Liver (tissue), 9 donors: Measurements from ENCODE around the gene HCRT. TPM values are rescaled to one million over a fixed set of nuclear protein-coding genes. Genes with fewer than 3 reads are reported as not detected.

ENCODE experiments used
- DNase-seq: peaks from one replicate; pipeline ENCODE4 v3.0.0-alpha.2; 2017; ENCODE audit warnings: low spot score
- H3K27ac ChIP-seq, 2 donors: one replicate each; pipeline ENCODE4 v1.7.0; 2013; ENCODE audit warnings: inconsistent platforms in 2 of 2, low read length in 2 of 2, control low read depth in 1 of 2, low read depth in 1 of 2, mild to moderate bottlenecking in 1 of 2
- H3K27me3 ChIP-seq, 4 donors: one replicate each; pipeline versions ENCODE4 v1.6.1 to v1.7.0; 2013; ENCODE audit warnings: low read length in 3 of 4, inconsistent platforms in 1 of 4, mild to moderate bottlenecking in 1 of 4, moderate library complexity in 1 of 4; ENCODE audit not compliant: control insufficient read depth in 4 of 4, insufficient read depth in 4 of 4
- H3K36me3 ChIP-seq, 4 donors: one replicate each; pipeline versions ENCODE4 v1.6.1 to v1.7.0; 2013; ENCODE audit warnings: low read length in 3 of 4, mild to moderate bottlenecking in 3 of 4, low read depth in 1 of 4, moderate library complexity in 1 of 4; ENCODE audit not compliant: control insufficient read depth in 4 of 4, insufficient read depth in 3 of 4
- H3K4me1 ChIP-seq, 4 donors: one replicate each; pipeline versions ENCODE4 v1.6.1 to v1.7.0; 2013; ENCODE audit warnings: low read length in 3 of 4, mild to moderate bottlenecking in 3 of 4, moderate library complexity in 1 of 4; ENCODE audit not compliant: control insufficient read depth in 4 of 4, insufficient read depth in 4 of 4
- H3K4me3 ChIP-seq, 3 donors: one replicate each; pipeline versions ENCODE4 v1.6.1 to v1.7.0; 2013; ENCODE audit warnings: low read length in 3 of 3, control low read depth in 1 of 3, low read depth in 1 of 3, mild to moderate bottlenecking in 1 of 3
- H3K9ac ChIP-seq, 2 donors: one replicate each; pipeline ENCODE4 v1.7.0; 2013; ENCODE audit warnings: low read length in 2 of 2, mild to moderate bottlenecking in 2 of 2, moderate library complexity in 2 of 2, control low read depth in 1 of 2, low read depth in 1 of 2
- H3K9me3 ChIP-seq, 4 donors: one replicate each; pipeline versions ENCODE4 v1.6.1 to v1.7.0; 2013; ENCODE audit warnings: low read length in 3 of 4; ENCODE audit not compliant: control insufficient read depth in 4 of 4
- ATF3 ChIP-seq: IDR thresholded peaks from 2 replicates; pipeline ENCODE4 v1.6.1; 2016; ENCODE audit warnings: antibody characterized with exemption
- CTCF ChIP-seq: fragments of 150-350 bp; IDR thresholded peaks from 2 replicates; pipeline ENCODE4 v1.5.1; 2017; ENCODE audit warnings: improper control_type of control experiment, low read depth, low read length; ENCODE audit not compliant: missing input control
- EGR1 ChIP-seq, 2 donors: IDR thresholded peaks; 2 replicates each; pipeline ENCODE4 v1.6.1; 2016 to 2018; ENCODE audit warnings: antibody characterized with exemption in 2 of 2, low read depth in 2 of 2
- FOXA1 ChIP-seq: IDR thresholded peaks from 2 replicates; pipeline ENCODE4 v1.6.1; 2016; ENCODE audit warnings: antibody characterized with exemption
- FOXA2 ChIP-seq: IDR thresholded peaks from 2 replicates; pipeline ENCODE4 v1.6.1; 2016; ENCODE audit warnings: antibody characterized with exemption
- GABPA ChIP-seq, 2 donors: IDR thresholded peaks in 1 of 2; conservative IDR thresholded peaks in 1 of 2; 2 replicates each; pipeline ENCODE4 v1.6.1; 2016; ENCODE audit warnings: antibody characterized with exemption in 2 of 2, mild to moderate bottlenecking in 1 of 2, moderate library complexity in 1 of 2
- HNF4A ChIP-seq, 2 donors: conservative IDR thresholded peaks; 2 replicates each; pipeline ENCODE4 v1.6.1; 2016; ENCODE audit warnings: antibody characterized with exemption in 2 of 2, mild to moderate bottlenecking in 2 of 2
- HNF4G ChIP-seq: IDR thresholded peaks from 2 replicates; pipeline ENCODE4 v1.6.1; 2016; ENCODE audit warnings: antibody characterized with exemption
- JUND ChIP-seq, 2 donors: IDR thresholded peaks; 2 replicates each; pipeline ENCODE4 v1.6.1; 2016; ENCODE audit warnings: antibody characterized with exemption in 2 of 2
- MAX ChIP-seq: IDR thresholded peaks from 2 replicates; pipeline ENCODE4 v1.6.1; 2016; ENCODE audit warnings: antibody characterized with exemption
- NR2F2 ChIP-seq: IDR thresholded peaks from 2 replicates; pipeline ENCODE4 v1.6.1; 2016; ENCODE audit warnings: antibody characterized with exemption
- RAD21 ChIP-seq, 2 donors: IDR thresholded peaks; 2 replicates each; pipeline ENCODE4 v1.6.1; 2016; ENCODE audit warnings: antibody characterized with exemption in 2 of 2, mild to moderate bottlenecking in 2 of 2
- REST ChIP-seq: IDR thresholded peaks from 2 replicates; pipeline ENCODE4 v1.6.1; 2016; ENCODE audit warnings: antibody characterized with exemption, mild to moderate bottlenecking
- RXRA ChIP-seq, 2 donors: IDR thresholded peaks; 2 replicates each; pipeline ENCODE4 v1.6.1; 2017 to 2018; ENCODE audit warnings: antibody characterized with exemption in 2 of 2, mild to moderate bottlenecking in 1 of 2
- SP1 ChIP-seq: IDR thresholded peaks from 2 replicates; pipeline ENCODE4 v1.6.1; 2018; ENCODE audit warnings: antibody characterized with exemption, mild to moderate bottlenecking
- TAF1 ChIP-seq: conservative IDR thresholded peaks from 2 replicates; pipeline ENCODE4 v1.6.1; 2016; ENCODE audit warnings: antibody characterized with exemption, mild to moderate bottlenecking
- YY1 ChIP-seq: IDR thresholded peaks from 2 replicates; pipeline ENCODE4 v1.6.1; 2016; ENCODE audit warnings: antibody characterized with exemption, mild to moderate bottlenecking
- ZBTB33 ChIP-seq: IDR thresholded peaks from 2 replicates; pipeline ENCODE4 v1.6.1; 2016; ENCODE audit warnings: antibody characterized with exemption
- WGBS: extraction: QIAGEN DNeasy Blood & Tissue Kit; methylation state at CpG from one replicate; pipeline ENCODE4 v1.1.7; 2013; 5-methylcytosine and 5-hydroxymethylcytosine counted together
- polyA plus RNA-seq, 2 donors: library from polyadenylated mRNA; stranded (reverse) in 1 of 2; unstranded in 1 of 2; fragments of 200-250 nt in 1 of 2; fragments of >200 nt in 1 of 2; fragmentation: Nextera tagmentation in 1 of 2; extraction: Ambion mirVana in 1 of 2; gene quantifications; one replicate each; pipeline versions ENCODE4 v1.2.1 to v1.2.3, GENCODE V29; 2013 to 2015
- total RNA-seq, 2 donors: library from RNA; depleted of rRNA; stranded (reverse); fragments of >200 nt; gene quantifications; one replicate each; pipeline ENCODE4 v1.2.3, GENCODE V29; 2014
- donor health status: healthy.
- donor health status: healthy.
- donor health status: healthy.
- donor health status: healthy.
- donor health status: healthy.

Gene HCRT
- total and polyA plus RNA-seq, 4 donors: not detected

- Histone ChIP-seq H3K4me3 (peak overlapping the region; percentile 59 to 91 (median 88)), H3K27ac (no peak overlapping the region), H3K27me3 (no peaks in the 10 kb centered on the region), H3K4me1 (peaks cover 4 to 12% (median 6%) of the 10 kb centered on the region in 4 donors), H3K9ac (peak overlapping the region in 1 of 2 donors; percentile 15), H3K9me3 (no peaks in the 10 kb centered on the region), H3K36me3 (no peaks in the 10 kb centered on the region)
- DNase-seq: no peak
- TF ChIP-seq HNF4G (no peak), FOXA1 (no peak), YY1 (no peak), RAD21 (IDR thresholded peaks at IDR 0.05) (no peak), HNF4A (conservative IDR thresholded peaks at IDR 0.05) (no peak), MAX (no peak), ATF3 (no peak), SP1 (no peak), GABPA (IDR thresholded peaks at IDR 0.05 in 1 of 2, conservative IDR thresholded peaks at IDR 0.05 in 1 of 2) (no peak), TAF1 (no peak), NR2F2 (no peak), CTCF (no peak), EGR1 (IDR thresholded peaks at IDR 0.05; ENCODE audit: low read depth in 2 of 2) (no peak), JUND (IDR thresholded peaks at IDR 0.05) (no peak), RXRA (IDR thresholded peaks at IDR 0.05) (no peak), ZBTB33 (no peak), REST (no peak), FOXA2 (no peak)
- 81% methylated on average over 12 of the region's 12 CpGs for WGBS
Observed at GRCh38 chr17:42193216-42193968, 8.1 kb upstream of the HCRT start.
